RWPE2 (cell line): Measurements from ENCODE around the gene USF1.

Experiments
- ATAC-seq: fragments of 200-7000 bp; cut with Tn5 transposase; 3 replicates; pipeline ENCODE4 v1.9.1; 2021; ENCODE audit warnings: low read depth
- DNase-seq: peaks from one replicate; pipeline ENCODE4 v3.0.0-alpha.2; 2020; ENCODE audit warnings: low spot score
- H3K27ac ChIP-seq: fragments of 450-650 bp; 2 replicates; pipeline ENCODE4 v1.5.1; 2017; ENCODE audit warnings: mild to moderate bottlenecking; ENCODE audit not compliant: poor library complexity, severe bottlenecking
- H3K27me3 ChIP-seq: fragments of 250-450 bp; sonication (Bioruptor Pico); 2 replicates; pipeline ENCODE4 v1.5.1; 2021; ENCODE audit warnings: mild to moderate bottlenecking, moderate library complexity; ENCODE audit not compliant: insufficient read depth, poor library complexity, severe bottlenecking
- H3K36me3 ChIP-seq: fragments of 250-450 bp; sonication (Bioruptor Pico); 2 replicates; pipeline ENCODE4 v1.5.1; 2020; ENCODE audit warnings: low read depth, mild to moderate bottlenecking, moderate library complexity
- H3K4me1 ChIP-seq: fragments of 250-450 bp; sonication (Bioruptor Pico); 2 replicates; pipeline ENCODE4 v1.5.1; 2021; ENCODE audit warnings: mild to moderate bottlenecking, moderate library complexity; ENCODE audit not compliant: insufficient read depth, poor library complexity, severe bottlenecking
- H3K4me3 ChIP-seq: fragments of 250-450 bp; sonication (Bioruptor Pico); 2 replicates; pipeline ENCODE4 v1.5.1; 2021; ENCODE audit warnings: mild to moderate bottlenecking, moderate library complexity; ENCODE audit not compliant: severe bottlenecking
- H3K9me3 ChIP-seq: fragments of 250-450 bp; sonication (Bioruptor Pico); 2 replicates; pipeline ENCODE4 v1.5.1; 2021; ENCODE audit warnings: mild to moderate bottlenecking, moderate library complexity; ENCODE audit not compliant: severe bottlenecking
- TF ChIP-seq, protein P1 (sequence below): fragments of 450-650 bp; IDR thresholded peaks from one replicate; pipeline ENCODE4 v1.5.1; 2017; ENCODE audit warnings: mild to moderate bottlenecking, moderate library complexity; ENCODE audit not compliant: poor library complexity, severe bottlenecking

Gene USF1

DNA sequence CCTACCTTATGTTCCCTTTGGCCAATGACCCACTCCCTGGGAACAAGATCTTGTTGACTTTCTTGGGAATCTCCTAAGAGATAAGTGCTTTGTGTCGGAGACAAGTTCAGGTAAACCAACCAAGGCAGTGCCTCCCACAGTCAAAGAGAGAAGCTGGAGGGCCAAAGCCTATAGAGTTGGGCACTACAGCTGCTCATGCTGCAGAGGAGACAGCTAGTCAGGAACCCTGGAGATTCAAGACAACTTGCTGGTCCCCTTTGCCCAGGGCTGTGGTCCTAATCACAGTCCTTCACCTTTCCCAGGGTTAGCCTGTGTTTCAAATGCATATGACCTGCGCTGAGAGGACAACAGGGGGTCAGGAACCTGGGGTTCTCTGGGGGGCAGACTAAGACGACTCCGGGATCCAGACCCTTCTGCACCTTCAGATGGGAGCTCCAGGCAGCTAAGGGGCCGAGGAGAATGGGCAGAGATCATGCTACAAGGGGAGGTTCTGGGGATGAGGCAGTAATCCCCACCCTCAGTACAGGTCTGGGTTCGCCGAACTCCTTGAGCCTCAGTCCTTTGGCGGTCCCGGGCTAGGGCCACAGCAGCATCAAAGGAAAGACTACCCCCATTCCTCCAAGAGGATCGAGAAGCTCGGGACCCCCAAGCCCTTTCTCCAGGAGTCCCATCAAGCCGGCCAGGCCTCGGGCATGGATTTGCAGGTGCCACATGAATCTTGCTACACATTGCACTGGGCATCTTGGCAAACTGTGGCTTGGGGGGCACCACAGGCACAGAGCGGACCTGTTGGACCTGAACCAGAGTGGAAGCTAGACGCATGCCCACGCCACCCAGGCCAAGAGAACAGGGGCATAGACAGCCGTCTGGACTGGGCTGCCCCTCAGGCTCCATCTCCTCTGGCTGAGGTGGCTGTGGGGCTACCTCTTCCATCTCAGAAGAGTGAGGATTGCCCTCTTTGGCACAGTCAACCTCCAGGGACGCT is 2.0 kb upstream of the USF1 start:
- peaks cover 6% of the 10 kb centered on the region for H3K36me3 ChIP-seq
- peaks cover 7% of the 10 kb centered on the region for H3K4me1 ChIP-seq
- H3K9me3 ChIP-seq: no peaks in the 10 kb centered on the region
- H3K27me3 ChIP-seq: no peaks in the 10 kb centered on the region
- DNase-seq (no peak), ATAC-seq (no peak)
- H3K4me3 ChIP-seq: no peak overlapping the region
- no peak overlapping the region for H3K27ac ChIP-seq
- TF ChIP-seq, protein P1, sequence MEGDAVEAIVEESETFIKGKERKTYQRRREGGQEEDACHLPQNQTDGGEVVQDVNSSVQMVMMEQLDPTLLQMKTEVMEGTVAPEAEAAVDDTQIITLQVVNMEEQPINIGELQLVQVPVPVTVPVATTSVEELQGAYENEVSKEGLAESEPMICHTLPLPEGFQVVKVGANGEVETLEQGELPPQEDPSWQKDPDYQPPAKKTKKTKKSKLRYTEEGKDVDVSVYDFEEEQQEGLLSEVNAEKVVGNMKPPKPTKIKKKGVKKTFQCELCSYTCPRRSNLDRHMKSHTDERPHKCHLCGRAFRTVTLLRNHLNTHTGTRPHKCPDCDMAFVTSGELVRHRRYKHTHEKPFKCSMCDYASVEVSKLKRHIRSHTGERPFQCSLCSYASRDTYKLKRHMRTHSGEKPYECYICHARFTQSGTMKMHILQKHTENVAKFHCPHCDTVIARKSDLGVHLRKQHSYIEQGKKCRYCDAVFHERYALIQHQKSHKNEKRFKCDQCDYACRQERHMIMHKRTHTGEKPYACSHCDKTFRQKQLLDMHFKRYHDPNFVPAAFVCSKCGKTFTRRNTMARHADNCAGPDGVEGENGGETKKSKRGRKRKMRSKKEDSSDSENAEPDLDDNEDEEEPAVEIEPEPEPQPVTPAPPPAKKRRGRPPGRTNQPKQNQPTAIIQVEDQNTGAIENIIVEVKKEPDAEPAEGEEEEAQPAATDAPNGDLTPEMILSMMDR: no peak

DNA sequence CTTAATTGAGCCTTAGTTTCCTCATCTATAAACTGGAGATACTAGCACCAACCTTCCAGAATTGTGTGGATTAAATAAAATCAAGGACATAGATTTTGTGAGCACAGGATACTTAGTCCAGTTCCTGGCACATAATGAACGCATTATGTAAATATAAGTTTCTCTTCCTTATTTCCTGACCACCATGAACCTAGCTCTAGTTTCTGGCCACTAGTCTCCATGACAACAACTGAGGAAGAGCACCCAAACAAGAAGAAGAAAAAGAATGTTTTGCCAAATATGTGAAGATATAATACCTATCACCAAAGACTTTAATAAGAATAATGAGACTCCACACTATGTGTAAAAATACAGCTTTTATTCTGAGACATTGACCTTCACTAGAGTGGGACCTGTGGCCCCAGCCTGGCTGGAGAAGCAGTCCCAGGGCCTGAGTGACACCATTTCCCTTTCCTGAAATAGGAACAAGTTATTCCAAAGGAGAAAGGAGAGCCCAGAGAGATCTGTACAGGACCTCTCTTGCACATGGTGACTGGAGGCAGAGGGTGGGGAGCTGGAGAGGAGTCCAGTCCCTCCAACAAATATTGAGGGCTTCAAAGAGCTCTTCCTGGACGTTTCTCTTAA is 940 bp upstream of the USF1 start:
- Histone ChIP-seq H3K27ac (peak overlapping the region; percentile 74), H3K4me1 (peaks cover 7% of the 10 kb centered on the region), H3K36me3 (peaks cover 15% of the 10 kb centered on the region), H3K9me3 (no peaks in the 10 kb centered on the region), H3K4me3 (peak overlapping the region; percentile 62), H3K27me3 (no peaks in the 10 kb centered on the region)
- DNase-seq (no peak), ATAC-seq (no peak)
- TF ChIP-seq, protein P1: no peak

DNA sequence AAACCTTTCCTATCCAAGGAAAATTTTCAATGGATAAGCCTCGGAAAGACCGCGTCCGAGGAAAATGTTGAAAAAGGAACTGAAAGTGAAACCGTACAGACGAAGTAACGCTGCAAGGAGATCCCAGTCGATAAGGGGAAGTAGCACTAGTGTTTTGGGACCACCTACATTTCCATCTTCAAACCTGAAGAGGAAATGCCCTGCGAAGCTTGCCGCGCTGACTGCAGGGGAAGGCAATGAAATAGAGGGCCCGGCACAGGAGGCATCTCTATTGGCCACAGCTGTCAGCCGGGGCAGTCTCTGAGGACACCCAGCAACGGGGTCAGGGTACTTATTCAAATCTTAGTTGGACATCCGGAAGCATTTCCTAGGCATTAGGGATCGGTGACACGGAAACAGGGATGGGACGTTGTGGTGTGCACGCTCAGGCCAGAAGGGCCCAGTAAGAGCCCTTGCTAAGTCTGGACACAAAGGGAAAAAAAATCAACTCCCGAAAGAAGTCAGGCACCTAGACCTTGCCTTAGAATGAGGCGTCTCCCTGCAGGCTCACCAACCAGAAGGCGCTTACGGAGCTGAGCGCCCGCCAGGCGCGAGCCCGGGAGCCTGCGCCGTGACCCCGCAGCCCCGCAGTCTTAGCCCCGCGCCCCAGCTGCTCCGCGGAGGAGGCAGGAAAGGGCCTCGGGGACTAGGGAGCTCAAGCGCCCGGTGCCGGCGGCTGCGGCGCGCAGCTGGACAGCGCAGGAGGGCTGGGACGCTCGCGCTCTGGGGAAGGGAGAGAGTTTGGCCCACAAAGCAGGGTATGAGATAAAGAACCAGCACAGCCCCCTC is 655 bp downstream of the USF1 start:
- peak overlapping the region; percentile 74 for H3K27ac ChIP-seq
- peak; percentile 58 for ATAC-seq
- peaks cover 30% of the 10 kb centered on the region for H3K36me3 ChIP-seq
- H3K4me1 ChIP-seq: peaks cover 7% of the 10 kb centered on the region
- no peaks in the 10 kb centered on the region for H3K27me3 ChIP-seq
- peak overlapping the region; percentile 62 for H3K4me3 ChIP-seq
- TF ChIP-seq, protein P1: no peak
- no peak for DNase-seq
- no peaks in the 10 kb centered on the region for H3K9me3 ChIP-seq

DNA sequence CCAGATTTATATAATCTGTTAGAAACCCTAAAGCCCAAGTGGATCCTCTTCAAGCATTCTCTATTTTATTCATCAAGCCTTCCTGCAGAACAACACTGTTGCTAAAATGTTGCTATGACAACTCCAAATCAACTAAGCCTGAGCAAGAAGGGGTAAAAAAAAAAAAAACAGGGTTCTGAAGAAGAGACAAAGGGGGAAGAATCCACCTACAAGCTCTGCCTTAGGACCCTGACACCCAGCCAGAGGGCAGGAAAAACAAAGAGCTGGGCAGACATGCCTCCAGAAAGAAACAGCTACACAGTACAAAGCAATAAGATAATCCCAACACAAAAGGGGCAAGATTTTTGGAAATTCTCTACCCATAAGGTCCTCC is 1.3 kb downstream of the USF1 start:
- TF ChIP-seq, protein P1: no peak
- no peaks in the 10 kb centered on the region for H3K27me3 ChIP-seq
- peaks cover 36% of the 10 kb centered on the region for H3K36me3 ChIP-seq
- ATAC-seq (no peak), DNase-seq (no peak)
- peaks cover 7% of the 10 kb centered on the region for H3K4me1 ChIP-seq
- peak overlapping the region; percentile 62 for H3K4me3 ChIP-seq
- peak overlapping the region; percentile 74 for H3K27ac ChIP-seq
- H3K9me3 ChIP-seq: no peaks in the 10 kb centered on the region
